Testis (tissue), 3 donors: ENCODE results near the gene MEP1A. TPM values are rescaled to one million over a fixed set of nuclear protein-coding genes. Genes with fewer than 3 reads are reported as not detected.

Experiments
- DNase-seq: peaks from one replicate; pipeline ENCODE4 v3.0.0-alpha.2; 2019
- H3K27ac ChIP-seq, 2 donors: fragments of 200-600 bp; sonication (generic); one replicate each; pipeline ENCODE4 v1.5.1; 2019
- H3K27me3 ChIP-seq: fragments of 200-600 bp; sonication (generic); one replicate; pipeline ENCODE4 v1.5.1; 2019
- H3K36me3 ChIP-seq: fragments of 200-600 bp; sonication (generic); one replicate; pipeline ENCODE4 v1.5.1; 2017; ENCODE audit warnings: low read depth; ENCODE audit errors: missing control alignments
- H3K4me1 ChIP-seq: fragments of 200-600 bp; sonication (generic); one replicate; pipeline ENCODE4 v1.5.1; 2019
- H3K4me3 ChIP-seq, 2 donors: fragments of 200-600 bp; sonication (generic); one replicate each; pipeline ENCODE4 v1.5.1; 2017 to 2019
- H3K9me3 ChIP-seq: fragments of 200-600 bp; sonication (generic); one replicate; pipeline ENCODE4 v1.5.1; 2017
- POLR2A ChIP-seq: fragments of 450-650 bp; IDR thresholded peaks from one replicate; pipeline ENCODE4 v1.6.1; 2017; ENCODE audit warnings: antibody characterized with exemption, mild to moderate bottlenecking, moderate library complexity
- WGBS, 2 donors: methylation state at CpG; one replicate each; pipeline ENCODE4 v1.1.5; 2018; 5-methylcytosine and 5-hydroxymethylcytosine counted together
- intact Hi-C: fragments of 100-400 bp; cut with DNase I; formaldehyde crosslinking; loops from one replicate; pipeline ENCODE4 v1.15.1; 2023; ENCODE audit warnings: low total_unique reads
- polyA plus RNA-seq: library from polyadenylated mRNA; stranded (reverse); fragments of 350-450 nt; fragmentation: Illumina TruSeq; extraction: RNeasy Lipid Tissue Mini Kit (QIAGEN cat#74804); gene quantifications from one replicate; pipeline ENCODE4 v1.2.3, GENCODE V29; 2014; ENCODE audit warnings: low read depth, low replicate concordance; ENCODE audit not compliant: insufficient read depth
- total RNA-seq, 2 donors: library from RNA; depleted of rRNA; stranded (reverse); fragments of >200 nt; gene quantifications; one replicate each; pipeline ENCODE4 v1.2.3, GENCODE V29; 2016
- TF ChIP-seq, protein P1 (sequence below), 3 experiments: fragments of 450-650 bp in 2 of 3; fragments of 200-600 bp in 1 of 3; sonication (generic) in 1 of 3; IDR thresholded peaks; one replicate each; pipeline ENCODE4 v1.5.1; 2016 to 2019; ENCODE audit warnings: antibody characterized with exemption in 3 of 3, mild to moderate bottlenecking in 2 of 3, moderate library complexity in 1 of 3

MEP1A gene
- total and polyA plus RNA-seq, 3 donors from 2014 or later = 0.63 to 1.4 (median 0.93) TPM

DNA sequence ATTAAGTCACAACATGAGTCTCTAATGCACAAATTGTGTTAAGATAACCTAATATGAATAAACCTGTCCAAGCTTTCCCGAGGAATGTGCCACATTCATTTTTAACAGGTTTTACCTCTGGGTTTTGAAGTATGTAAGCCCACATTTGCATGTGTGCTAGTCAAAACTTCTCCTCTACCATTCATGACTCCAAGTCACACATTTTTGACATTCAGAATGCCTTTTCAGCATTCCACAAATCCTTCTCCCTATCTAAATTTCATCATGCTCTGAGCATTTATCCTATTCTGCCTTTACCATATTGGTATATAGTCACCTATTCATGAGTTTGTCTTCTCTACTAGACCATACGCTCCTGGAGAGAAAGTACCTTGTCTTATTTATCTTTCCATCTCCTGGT, 72.0 kb downstream of the MEP1A start:
- intact Hi-C loops = no loop called here
- TF ChIP-seq, protein P1, sequence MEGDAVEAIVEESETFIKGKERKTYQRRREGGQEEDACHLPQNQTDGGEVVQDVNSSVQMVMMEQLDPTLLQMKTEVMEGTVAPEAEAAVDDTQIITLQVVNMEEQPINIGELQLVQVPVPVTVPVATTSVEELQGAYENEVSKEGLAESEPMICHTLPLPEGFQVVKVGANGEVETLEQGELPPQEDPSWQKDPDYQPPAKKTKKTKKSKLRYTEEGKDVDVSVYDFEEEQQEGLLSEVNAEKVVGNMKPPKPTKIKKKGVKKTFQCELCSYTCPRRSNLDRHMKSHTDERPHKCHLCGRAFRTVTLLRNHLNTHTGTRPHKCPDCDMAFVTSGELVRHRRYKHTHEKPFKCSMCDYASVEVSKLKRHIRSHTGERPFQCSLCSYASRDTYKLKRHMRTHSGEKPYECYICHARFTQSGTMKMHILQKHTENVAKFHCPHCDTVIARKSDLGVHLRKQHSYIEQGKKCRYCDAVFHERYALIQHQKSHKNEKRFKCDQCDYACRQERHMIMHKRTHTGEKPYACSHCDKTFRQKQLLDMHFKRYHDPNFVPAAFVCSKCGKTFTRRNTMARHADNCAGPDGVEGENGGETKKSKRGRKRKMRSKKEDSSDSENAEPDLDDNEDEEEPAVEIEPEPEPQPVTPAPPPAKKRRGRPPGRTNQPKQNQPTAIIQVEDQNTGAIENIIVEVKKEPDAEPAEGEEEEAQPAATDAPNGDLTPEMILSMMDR (IDR thresholded peaks at IDR 0.05) = no peak
- TF ChIP-seq POLR2A = no peak
- no peaks in the 10 kb centered on the region for H3K27me3 ChIP-seq
- H3K36me3 ChIP-seq = no peaks in the 10 kb centered on the region
- H3K27ac ChIP-seq = no peak overlapping the region
- no peaks in the 10 kb centered on the region for H3K4me1 ChIP-seq
- 96 to 98% methylated on average over 2 of the region's 2 CpGs for WGBS, 2 donors
- no peaks in the 10 kb centered on the region for H3K9me3 ChIP-seq
- no peak for DNase-seq
- no peak overlapping the region for H3K4me3 ChIP-seq

DNA sequence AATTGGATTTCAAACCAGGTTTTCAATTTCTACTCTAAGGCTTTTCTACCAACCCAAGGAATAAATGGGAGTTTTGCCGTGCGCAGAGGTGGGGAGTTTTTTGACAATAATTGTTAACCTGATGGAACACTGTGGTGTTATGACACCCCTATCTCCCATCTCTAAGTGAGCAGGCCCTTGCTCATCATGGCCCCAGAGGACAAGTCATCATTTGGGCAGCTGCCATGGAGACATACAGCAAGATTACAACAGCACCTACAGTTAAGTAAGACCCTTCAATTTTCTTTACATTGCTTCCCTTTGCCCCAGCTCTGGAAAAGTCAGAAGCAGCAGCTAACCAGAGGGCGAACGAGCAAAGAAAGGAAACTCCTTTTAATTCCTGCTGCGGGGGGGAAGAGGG, 74.2 kb downstream of the MEP1A start:
- no peak overlapping the region for H3K27ac ChIP-seq
- intact Hi-C loops = no loop called here

GRCh38 chr6:46876126-46876525, 82.9 kb downstream of the MEP1A start:
- Histone ChIP-seq H3K4me3 (no peak overlapping the region), H3K9me3 (no peaks in the 10 kb centered on the region), H3K27me3 (no peaks in the 10 kb centered on the region), H3K27ac (no peak overlapping the region), H3K36me3 (no peaks in the 10 kb centered on the region), H3K4me1 (no peaks in the 10 kb centered on the region)
- TF ChIP-seq, protein P1 (IDR thresholded peaks at IDR 0.05) = no peak
- TF ChIP-seq POLR2A = no peak
- intact Hi-C loops = no loop called here
- DNase-seq = no peak
- WGBS, 2 donors = 59 to 70% methylated on average over 4 of the region's 4 CpGs

More for the DNA sequence above, 74.2 kb downstream of the MEP1A start:
- no peak for TF ChIP-seq POLR2A
- TF ChIP-seq, protein P1 (IDR thresholded peaks at IDR 0.05) = no peak
- no peak for DNase-seq
- Histone ChIP-seq H3K36me3 (no peaks in the 10 kb centered on the region), H3K27me3 (no peaks in the 10 kb centered on the region), H3K4me3 (no peak overlapping the region), H3K4me1 (no peaks in the 10 kb centered on the region), H3K9me3 (no peaks in the 10 kb centered on the region)
- WGBS, 2 donors = 71 to 74% methylated on average over 5 of the region's 5 CpGs

DNA sequence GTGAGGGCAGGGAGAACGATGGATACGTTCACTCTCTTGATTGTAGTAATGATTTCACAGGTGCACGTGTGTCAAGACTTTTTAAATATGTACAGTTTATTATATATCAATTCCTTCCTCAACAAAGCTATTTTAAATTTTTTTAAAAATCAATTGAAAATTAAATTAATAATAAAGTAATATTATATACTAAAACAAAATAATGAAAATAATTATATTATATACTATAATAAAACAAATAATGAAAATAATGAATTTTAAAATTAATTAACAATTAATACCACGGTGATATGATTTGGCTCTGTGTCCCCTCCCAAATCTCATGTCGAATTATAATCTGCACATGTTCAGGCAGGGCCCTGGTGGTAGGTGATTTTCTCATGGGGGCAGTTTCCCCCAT, 85.8 kb downstream of the MEP1A start:
- 92 to 96% methylated on average over 5 of the region's 5 CpGs for WGBS, 2 donors
- H3K4me3 ChIP-seq = no peak overlapping the region

DNA sequence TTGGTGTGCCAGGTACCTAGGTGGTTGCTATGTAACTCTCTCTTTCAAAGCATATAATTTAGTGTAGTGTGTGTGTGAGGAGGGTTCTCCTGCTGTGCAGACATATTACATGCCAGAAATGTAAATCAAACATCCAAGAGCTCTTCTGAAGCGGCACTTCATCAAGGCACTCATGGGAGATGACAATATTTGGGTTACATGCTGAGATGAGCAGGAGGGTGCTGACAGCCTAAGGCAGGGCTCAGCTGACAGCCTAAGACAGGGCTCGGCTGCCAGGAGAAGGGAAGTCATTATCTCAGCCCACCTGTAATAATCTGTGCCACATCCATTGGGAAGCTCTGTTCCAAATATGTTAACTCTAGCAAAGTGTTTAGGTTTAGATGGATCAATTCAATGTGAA, 89.5 kb downstream of the MEP1A start:
- no peak overlapping the region for H3K27ac ChIP-seq
- no peak overlapping the region for H3K4me3 ChIP-seq
- intact Hi-C loops = no loop called here
- no peaks in the 10 kb centered on the region for H3K9me3 ChIP-seq
- TF ChIP-seq, protein P1 (IDR thresholded peaks at IDR 0.05) = no peak
- TF ChIP-seq POLR2A = no peak
- WGBS, 2 donors = 89 to 94% methylated on average over 2 of the region's 2 CpGs
- H3K27me3 ChIP-seq = no peaks in the 10 kb centered on the region
- no peak for DNase-seq
- H3K36me3 ChIP-seq = no peaks in the 10 kb centered on the region
- H3K4me1 ChIP-seq = no peaks in the 10 kb centered on the region

More for the DNA sequence above, 85.8 kb downstream of the MEP1A start:
- no peak for TF ChIP-seq POLR2A
- Histone ChIP-seq H3K36me3 (no peaks in the 10 kb centered on the region), H3K27me3 (no peaks in the 10 kb centered on the region), H3K4me1 (no peaks in the 10 kb centered on the region), H3K27ac (no peak overlapping the region), H3K9me3 (no peaks in the 10 kb centered on the region)
- intact Hi-C loops = no loop called here
- no peak for DNase-seq
